ENCODE data around the gene XPOT. TPM values are rescaled to one million over a fixed set of nuclear protein-coding genes. Genes with fewer than 3 reads are reported as not detected.

XPOT gene
- total RNA-seq, 1 donor from 2014 or later, result 72.8 TPM

- Mint-ChIP-seq H3K9me3 (no peaks in the 10 kb centered on the region), H3K4me1 (ENCODE audit: unreplicated experiment) (no peaks in the 10 kb centered on the region), H3K36me3 (peaks cover 18% of the 10 kb centered on the region), H3K4me3 (no peak overlapping the region), H3K27me3 (no peaks in the 10 kb centered on the region), H3K27ac (no peak overlapping the region)
- DNase-seq (ENCODE audit: extremely low spot score, unreplicated experiment), result no peak
- TF ChIP-seq CTCF (conservative IDR thresholded peaks at IDR 0.05), result no peak
These were observed 93.7 kb downstream of the XPOT start for GRCh38 chr12:64497903-64498302.

- no peaks in the 10 kb centered on the region for H3K27me3 Mint-ChIP-seq
- no peak for DNase-seq (ENCODE audit: extremely low spot score, unreplicated experiment)
- peaks cover 18% of the 10 kb centered on the region for H3K36me3 Mint-ChIP-seq
- no peak for TF ChIP-seq CTCF (conservative IDR thresholded peaks at IDR 0.05)
- H3K27ac Mint-ChIP-seq, result no peak overlapping the region
- H3K4me3 Mint-ChIP-seq, result no peak overlapping the region
- no peaks in the 10 kb centered on the region for H3K4me1 Mint-ChIP-seq (ENCODE audit: unreplicated experiment)
- no peaks in the 10 kb centered on the region for H3K9me3 Mint-ChIP-seq
These were observed 96.2 kb downstream of the XPOT start for GRCh38 chr12:64500394-64500793.

Other genes starting within 250 kb of the XPOT start
- 6.0 and 7.1 TPM in 2 replicates for gene KICS2, start 182.1 kb upstream of the XPOT start, total RNA-seq (ENCODE audit: low replicate concordance)
- gene C12orf56, start 13.6 kb upstream of the XPOT start, total RNA-seq (ENCODE audit: low replicate concordance), result 1.5 TPM in 1 of 2 replicates, not detected in the other
- gene TBK1, start 47.7 kb downstream of the XPOT start, total RNA-seq (ENCODE audit: low replicate concordance), result 16.6 and 19.2 TPM in 2 replicates
- gene RASSF3, start 206.1 kb downstream of the XPOT start, total RNA-seq (ENCODE audit: low replicate concordance), result 16.3 and 31.8 TPM in 2 replicates